Measurements from ENCODE around the gene ALDH1A1.

- TF ChIP-seq SUZ12 (IDR thresholded peaks at IDR 0.05), result no peak
- TF ChIP-seq CTBP1 (IDR thresholded peaks at IDR 0.05; ENCODE audit: borderline replicate concordance), result no peak
- TF ChIP-seq PKNOX1 (IDR thresholded peaks at IDR 0.05), result no peak
- TF ChIP-seq ELF4 (IDR thresholded peaks at IDR 0.05), result no peak
- no peak for TF ChIP-seq FOXA1 (IDR thresholded peaks at IDR 0.05)
- no peak for TF ChIP-seq ZNF384 (IDR thresholded peaks at IDR 0.05)
- TF ChIP-seq TARDBP (IDR thresholded peaks at IDR 0.05), result no peak
- TF ChIP-seq ARNT (IDR thresholded peaks at IDR 0.05), result no peak
- no peak for TF ChIP-seq NFRKB (IDR thresholded peaks at IDR 0.05)
- TF ChIP-seq HDGF (IDR thresholded peaks at IDR 0.05; ENCODE audit: borderline replicate concordance), result no peak
- TF ChIP-seq LEF1 (IDR thresholded peaks at IDR 0.05; ENCODE audit: borderline replicate concordance), result no peak
- no peak for TF ChIP-seq BHLHE40 (IDR thresholded peaks at IDR 0.05; ENCODE audit: borderline replicate concordance)
- no peak for TF ChIP-seq SP1 (IDR thresholded peaks at IDR 0.05)
- no peak for TF ChIP-seq L3MBTL2 (conservative IDR thresholded peaks at IDR 0.05)
These were observed 42.5 kb upstream of the ALDH1A1 start for GRCh38 chr9:72995131-72996024.
